Uterus (tissue), 4 donors: ENCODE data around the gene FIP1L1. TPM values are rescaled to one million over a fixed set of nuclear protein-coding genes. Genes with fewer than 3 reads are reported as not detected.

ENCODE experiments used
- DNase-seq, 2 donors: peaks; one replicate each; pipeline ENCODE4 v3.0.0-alpha.2; 2019 to 2020
- H3K27ac ChIP-seq, 2 donors: fragments of 200-600 bp; sonication (generic); 1 replicate in 1 of 2; 2 replicates in 1 of 2; pipeline ENCODE4 v1.5.1; 2016 to 2018
- H3K27me3 ChIP-seq, 2 donors: fragments of 200-600 bp; sonication (generic); one replicate each; pipeline ENCODE4 v1.5.1; 2018 to 2019; ENCODE audit warnings: control low read depth in 1 of 2
- H3K36me3 ChIP-seq, 2 donors: fragments of 200-600 bp; sonication (generic); one replicate each; pipeline ENCODE4 v1.5.1; 2019; ENCODE audit warnings: control low read depth in 1 of 2
- H3K4me1 ChIP-seq, 2 donors: fragments of 200-600 bp; sonication (generic); one replicate each; pipeline ENCODE4 v1.5.1; 2018 to 2019; ENCODE audit warnings: control low read depth in 1 of 2
- H3K4me3 ChIP-seq, 2 donors: fragments of 200-600 bp; sonication (generic); 1 replicate in 1 of 2; 2 replicates in 1 of 2; pipeline ENCODE4 v1.5.1; 2018 to 2019; ENCODE audit warnings: mild to moderate bottlenecking in 1 of 2
- H3K9me3 ChIP-seq, 2 donors: fragments of 200-600 bp; sonication (generic); one replicate each; pipeline ENCODE4 v1.5.1; 2019; ENCODE audit warnings: control low read depth in 1 of 2
- CTCF ChIP-seq, 4 experiments: fragments of 200-600 bp in 2 of 4; fragments of 450-650 bp in 2 of 4; sonication (generic) in 2 of 4; IDR thresholded peaks; one replicate each; pipeline ENCODE4 v1.5.1; 2016 to 2019; ENCODE audit warnings: antibody characterized with exemption in 4 of 4, mild to moderate bottlenecking in 2 of 4, moderate library complexity in 1 of 4
- POLR2A ChIP-seq, 2 donors: fragments of 450-650 bp; IDR thresholded peaks; one replicate each; pipeline ENCODE4 v1.6.1; 2016; ENCODE audit warnings: antibody characterized with exemption in 2 of 2, mild to moderate bottlenecking in 1 of 2, moderate library complexity in 1 of 2
- intact Hi-C: fragments of 100-400 bp; cut with DNase I; formaldehyde crosslinking; loops from one replicate; pipeline ENCODE4 v1.15.1; 2023; ENCODE audit warnings: low total_unique reads
- total RNA-seq, 4 donors: library from RNA; depleted of rRNA in 3 of 4; stranded (reverse); fragments of >200 nt in 3 of 4; gene quantifications; one replicate each; pipeline versions ENCODE4 v1.1.0 to v1.2.4, GENCODE V29; 2014 to 2023
- donor health status: DM: yes; HTN: yes; CAD: no.

The FIP1L1 gene
- total RNA-seq, 4 donors from 2014 or later = 55.1 to 106 (median 69.2) TPM

GRCh38 chr4:53371049-53371448 is 6.4 kb upstream of the FIP1L1 start:
- no peak for DNase-seq
- H3K4me3 ChIP-seq = no peak overlapping the region
- intact Hi-C loops = no loop called here

GRCh38 chr4:53371843-53372521 is 5.5 kb upstream of the FIP1L1 start:
- no peak for TF ChIP-seq POLR2A (IDR thresholded peaks at IDR 0.05)
- TF ChIP-seq CTCF (IDR thresholded peaks at IDR 0.05) = no peak
- no peaks in the 10 kb centered on the region for H3K36me3 ChIP-seq
- no peaks in the 10 kb centered on the region for H3K27me3 ChIP-seq
- intact Hi-C loops = no loop called here
- no peak overlapping the region for H3K4me3 ChIP-seq
- DNase-seq = no peak
- no peak overlapping the region for H3K27ac ChIP-seq
- no peaks in the 10 kb centered on the region for H3K4me1 ChIP-seq
- no peaks in the 10 kb centered on the region for H3K9me3 ChIP-seq

More at GRCh38 chr4:53371049-53371448, 6.4 kb upstream of the FIP1L1 start:
- TF ChIP-seq POLR2A (IDR thresholded peaks at IDR 0.05) (no peak), CTCF (IDR thresholded peaks at IDR 0.05) (no peak)
- H3K27ac ChIP-seq = no peak overlapping the region
- H3K36me3 ChIP-seq = no peaks in the 10 kb centered on the region
- H3K4me1 ChIP-seq = no peaks in the 10 kb centered on the region
- H3K27me3 ChIP-seq = no peaks in the 10 kb centered on the region
- no peaks in the 10 kb centered on the region for H3K9me3 ChIP-seq

- H3K27me3 ChIP-seq = no peaks in the 10 kb centered on the region
- no peak overlapping the region for H3K27ac ChIP-seq
- no peaks in the 10 kb centered on the region for H3K36me3 ChIP-seq
- H3K4me3 ChIP-seq = no peak overlapping the region
- no peaks in the 10 kb centered on the region for H3K9me3 ChIP-seq
- DNase-seq = no peak
- no peak for TF ChIP-seq CTCF (IDR thresholded peaks at IDR 0.05)
- no peak for TF ChIP-seq POLR2A (IDR thresholded peaks at IDR 0.05)
- no peaks in the 10 kb centered on the region for H3K4me1 ChIP-seq
- intact Hi-C loops = no loop called here
Observed at GRCh38 chr4:53374777-53375258, 2.6 kb upstream of the FIP1L1 start.

GRCh38 chr4:53376900-53377299 is 541 bp upstream of the FIP1L1 start:
- Histone ChIP-seq H3K4me3 (peak overlapping the region; percentile 57 to 85), H3K27ac (peak overlapping the region; percentile 79 to 87), H3K9me3 (no peaks in the 10 kb centered on the region), H3K4me1 (no peaks in the 10 kb centered on the region), H3K36me3 (no peaks in the 10 kb centered on the region), H3K27me3 (no peaks in the 10 kb centered on the region)
- TF ChIP-seq CTCF (IDR thresholded peaks at IDR 0.05) (no peak), POLR2A (IDR thresholded peaks at IDR 0.05) (no peak)
- intact Hi-C loops = no loop called here
- DNase-seq = no peak

GRCh38 chr4:53378171-53378482 is 686 bp downstream of the FIP1L1 start:
- peak overlapping the region; percentile 79 to 87 for H3K27ac ChIP-seq
- TF ChIP-seq CTCF (IDR thresholded peaks at IDR 0.05) = no peak
- no peak for DNase-seq
- H3K27me3 ChIP-seq = no peaks in the 10 kb centered on the region
- H3K4me3 ChIP-seq = peak overlapping the region; percentile 57 to 85
- intact Hi-C loops = no loop called here
- H3K4me1 ChIP-seq = no peaks in the 10 kb centered on the region
- H3K9me3 ChIP-seq = no peaks in the 10 kb centered on the region
- H3K36me3 ChIP-seq = no peaks in the 10 kb centered on the region
